ENCODE data around the gene AGO4.
"Not testable (repeated sequence)": the region's sequence is repeated elsewhere in the genome, so short reads cannot be mapped to it uniquely, and the experiment has no call there.

The AGO4 gene

DNA sequence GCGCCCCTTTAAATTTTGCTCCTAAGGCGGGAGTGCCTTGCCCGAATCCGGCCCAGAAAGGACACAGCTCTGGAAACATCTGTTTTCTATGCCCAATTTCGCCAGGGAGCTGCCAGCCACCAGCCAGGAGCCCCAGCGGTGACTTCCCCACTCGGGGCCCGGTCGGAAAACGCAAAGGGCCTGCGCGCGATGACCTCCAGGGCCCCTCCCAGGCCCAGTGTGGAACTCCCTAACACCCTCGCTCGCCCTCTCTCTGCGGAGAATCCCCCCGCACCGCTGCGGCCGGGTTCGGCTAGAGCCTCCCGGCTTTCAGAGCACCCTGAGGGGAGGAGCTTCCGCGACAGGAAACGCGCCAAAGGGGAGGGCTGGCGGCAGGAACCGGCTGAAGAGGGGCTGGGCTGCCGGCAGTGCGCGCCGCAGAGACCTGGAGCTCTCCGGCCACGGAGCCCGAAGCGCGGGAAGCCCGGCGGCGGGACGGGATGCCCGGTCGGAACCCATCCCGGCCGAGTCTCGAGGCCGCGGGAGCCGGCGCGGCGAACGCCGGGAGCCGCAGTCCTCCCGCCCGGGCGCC lies 38.5 kb upstream of the AGO4 start:
- POLR2A ChIA-PET = interaction anchor here (0.5 to 1.5 kb wide), 3 partner anchors 13 to 483 kb away, joined by 3 to 11 read pairs (median 6); no protein-coding TSS in a partner anchor
- peak; percentile 94 for DNase-seq (ENCODE audit: extremely low spot score)
- TF ChIP-seq, protein P1, sequence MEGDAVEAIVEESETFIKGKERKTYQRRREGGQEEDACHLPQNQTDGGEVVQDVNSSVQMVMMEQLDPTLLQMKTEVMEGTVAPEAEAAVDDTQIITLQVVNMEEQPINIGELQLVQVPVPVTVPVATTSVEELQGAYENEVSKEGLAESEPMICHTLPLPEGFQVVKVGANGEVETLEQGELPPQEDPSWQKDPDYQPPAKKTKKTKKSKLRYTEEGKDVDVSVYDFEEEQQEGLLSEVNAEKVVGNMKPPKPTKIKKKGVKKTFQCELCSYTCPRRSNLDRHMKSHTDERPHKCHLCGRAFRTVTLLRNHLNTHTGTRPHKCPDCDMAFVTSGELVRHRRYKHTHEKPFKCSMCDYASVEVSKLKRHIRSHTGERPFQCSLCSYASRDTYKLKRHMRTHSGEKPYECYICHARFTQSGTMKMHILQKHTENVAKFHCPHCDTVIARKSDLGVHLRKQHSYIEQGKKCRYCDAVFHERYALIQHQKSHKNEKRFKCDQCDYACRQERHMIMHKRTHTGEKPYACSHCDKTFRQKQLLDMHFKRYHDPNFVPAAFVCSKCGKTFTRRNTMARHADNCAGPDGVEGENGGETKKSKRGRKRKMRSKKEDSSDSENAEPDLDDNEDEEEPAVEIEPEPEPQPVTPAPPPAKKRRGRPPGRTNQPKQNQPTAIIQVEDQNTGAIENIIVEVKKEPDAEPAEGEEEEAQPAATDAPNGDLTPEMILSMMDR (IDR thresholded peaks at IDR 0.05; ENCODE audit: control extremely low read depth, extremely low read depth, low read depth, missing control alignments) = no peak
- CTCF ChIA-PET = interaction anchor here (0.9 to 10.6 kb wide), 17 partner anchors 10 to 916 kb away, joined by 3 to 93 read pairs (median 5); no protein-coding TSS in a partner anchor

GRCh38 chr1:35773711-35774110 lies 34.1 kb upstream of the AGO4 start:
- TF ChIP-seq, protein P1 (IDR thresholded peaks at IDR 0.05; ENCODE audit: control extremely low read depth, extremely low read depth, low read depth, missing control alignments) = no peak
- no peak for DNase-seq (ENCODE audit: extremely low spot score)
- CTCF ChIA-PET = interaction anchor here (10.6 kb wide), 1 partner anchor 207 kb away, joined by 93 read pairs; no protein-coding TSS in a partner anchor
- POLR2A ChIA-PET = no interaction called here

DNA sequence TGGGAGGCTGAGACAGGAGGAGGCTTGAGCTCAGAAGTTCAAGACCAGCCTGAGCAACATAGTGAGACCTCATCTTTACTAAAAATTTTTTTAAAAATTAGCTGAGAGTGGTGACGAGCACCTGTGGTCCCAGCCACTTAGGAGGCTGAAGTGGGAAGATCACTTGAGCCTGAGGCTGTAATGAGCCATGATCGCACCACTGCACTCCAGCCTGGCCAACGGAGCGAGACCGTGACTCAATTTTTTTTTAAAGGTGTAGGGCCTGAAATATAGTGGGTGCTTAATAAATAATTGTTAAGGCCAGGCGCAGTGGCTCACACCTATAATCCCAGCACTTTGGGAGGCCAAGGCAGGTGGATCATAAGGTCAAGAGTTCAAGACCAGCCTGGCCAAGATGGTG lies 31.6 kb upstream of the AGO4 start:
- DNase-seq (ENCODE audit: extremely low spot score); POLR2A ChIA-PET: not testable (repeated sequence)
- CTCF ChIA-PET = interaction anchor here (1.0 to 10.6 kb wide), 10 partner anchors 11 to 326 kb away, joined by 3 to 93 read pairs (median 5); partner anchors contain the start of gene KIAA0319L

DNA sequence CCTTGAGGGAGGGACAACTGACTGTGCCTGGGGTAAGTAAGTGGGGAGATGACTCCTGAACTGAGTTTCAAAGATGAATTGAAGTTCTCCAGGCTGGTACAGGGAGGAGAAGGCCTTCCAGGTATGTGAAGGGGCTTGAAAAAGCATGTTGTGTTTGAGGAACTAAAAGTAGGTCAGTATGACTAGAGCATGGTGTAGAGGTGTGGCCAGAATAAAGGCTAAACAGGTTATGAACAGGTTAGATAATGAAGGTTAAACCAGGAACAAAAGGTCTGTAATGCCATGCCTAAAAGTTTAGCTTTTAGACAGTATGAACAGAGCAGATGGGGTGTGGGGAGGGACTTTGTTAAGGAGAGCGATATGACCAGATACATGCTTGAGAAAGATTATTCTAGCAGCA lies 30.7 kb upstream of the AGO4 start:
- DNase-seq (ENCODE audit: extremely low spot score) = no peak
- POLR2A ChIA-PET = no interaction called here
- TF ChIP-seq, protein P1 (IDR thresholded peaks at IDR 0.05; ENCODE audit: control extremely low read depth, extremely low read depth, low read depth, missing control alignments) = no peak
- CTCF ChIA-PET = interaction anchor here (0.6 to 10.6 kb wide), 9 partner anchors 10 to 327 kb away, joined by 3 to 93 read pairs (median 5); partner anchors contain the start of genes AGO1 and KIAA0319L

DNA sequence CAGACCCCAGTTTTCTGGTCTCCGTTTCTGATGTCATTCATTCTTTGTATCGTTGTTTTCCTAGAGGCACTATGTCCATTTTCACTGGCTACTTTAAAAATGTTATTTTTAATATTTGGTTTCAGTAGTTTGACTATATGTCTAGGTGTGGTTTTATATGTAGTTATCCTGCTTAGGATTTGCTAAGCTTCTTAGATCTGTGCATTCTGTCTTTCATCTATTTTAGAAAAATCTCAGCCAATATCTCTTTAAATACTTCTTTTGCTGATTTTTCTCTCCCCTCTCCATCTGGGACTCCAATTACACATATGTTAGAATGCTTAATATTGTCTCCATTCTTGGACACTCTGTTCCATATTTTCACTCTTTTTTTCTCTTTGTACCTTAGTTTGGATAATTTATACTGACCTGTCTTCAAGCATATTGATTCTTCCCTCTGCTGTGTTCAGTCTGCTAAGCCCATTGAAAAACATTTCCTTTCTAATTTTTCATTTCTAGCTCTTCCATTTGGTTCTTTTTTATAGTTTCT lies 24.7 kb upstream of the AGO4 start:
- ChIA-PET CTCF (interaction anchor here (1.2 to 1.5 kb wide), 4 partner anchors 9 to 215 kb away, joined by 3 to 4 read pairs (median 4); partner anchors contain the start of gene CLSPN), POLR2A (no interaction called here)
- DNase-seq (ENCODE audit: extremely low spot score) = no peak

DNA sequence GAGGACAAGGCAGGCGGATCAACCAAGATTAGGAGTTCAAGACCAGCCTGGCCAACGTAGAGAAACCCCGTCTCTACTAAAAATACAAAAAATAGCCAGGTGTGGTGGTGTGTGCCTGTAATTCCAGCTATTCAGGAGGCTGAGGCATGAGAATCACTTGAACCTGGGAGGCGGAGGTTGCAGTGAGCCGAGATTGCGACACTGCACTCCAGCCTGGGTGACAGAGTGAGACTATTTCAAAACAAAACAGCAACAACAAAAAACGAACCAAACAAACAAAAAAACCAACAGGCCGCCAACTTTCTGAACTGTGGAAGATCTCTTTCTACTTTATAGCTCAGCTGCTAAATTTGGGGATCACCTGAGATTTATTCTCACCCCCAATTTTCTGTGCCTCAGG lies 23.5 kb upstream of the AGO4 start:
- CTCF ChIA-PET = interaction anchor here (0.7 to 1.2 kb wide), 2 partner anchors 69 to 216 kb away, joined by 3 to 4 read pairs; no protein-coding TSS in a partner anchor
- DNase-seq (ENCODE audit: extremely low spot score); POLR2A ChIA-PET: not testable (repeated sequence)

More for the DNA sequence above, 24.7 kb upstream of the AGO4 start:
- TF ChIP-seq, protein P1 (IDR thresholded peaks at IDR 0.05; ENCODE audit: control extremely low read depth, extremely low read depth, low read depth, missing control alignments) = no peak

GRCh38 chr1:35788139-35788538 lies 19.7 kb upstream of the AGO4 start:
- DNase-seq (ENCODE audit: extremely low spot score) = no peak
- CTCF ChIA-PET = interaction anchor here (1.3 to 2.1 kb wide), 3 partner anchors 11 to 220 kb away, joined by 4 to 6 read pairs (median 5); no protein-coding TSS in a partner anchor
- TF ChIP-seq, protein P1 (IDR thresholded peaks at IDR 0.05; ENCODE audit: control extremely low read depth, extremely low read depth, low read depth, missing control alignments) = no peak
- POLR2A ChIA-PET = no interaction called here

All from GM10248 (cell line).